Measurements from ENCODE around the gene ST3GAL5. TPM values are rescaled to one million over a fixed set of nuclear protein-coding genes. Genes with fewer than 3 reads are reported as not detected.

The ST3GAL5 gene
- total RNA-seq, 1 donor from 2014 or later = 46.5 TPM

- H3K9me3 Mint-ChIP-seq (ENCODE audit: unreplicated experiment) = peaks cover 2% of the 10 kb centered on the region
- H3K4me1 Mint-ChIP-seq (ENCODE audit: low read depth, unreplicated experiment) = no peaks in the 10 kb centered on the region
- H3K27ac Mint-ChIP-seq (ENCODE audit: unreplicated experiment) = no peak overlapping the region
- no peak for DNase-seq
- H3K27me3 Mint-ChIP-seq (ENCODE audit: unreplicated experiment) = peaks cover 2% of the 10 kb centered on the region
- TF ChIP-seq CTCF (IDR thresholded peaks at IDR 0.05; ENCODE audit: partially characterized antibody, unreplicated experiment) = no peak
- peaks cover 15% of the 10 kb centered on the region for H3K36me3 Mint-ChIP-seq (ENCODE audit: unreplicated experiment)
- H3K4me3 Mint-ChIP-seq (ENCODE audit: unreplicated experiment) = no peak overlapping the region
Observed at GRCh38 chr2:85858841-85859240, 29.9 kb downstream of the ST3GAL5 start.

- DNase-seq = no peak
- no peak overlapping the region for H3K4me3 Mint-ChIP-seq (ENCODE audit: unreplicated experiment)
- TF ChIP-seq CTCF (IDR thresholded peaks at IDR 0.05; ENCODE audit: partially characterized antibody, unreplicated experiment) = no peak
- peaks cover 15% of the 10 kb centered on the region for H3K36me3 Mint-ChIP-seq (ENCODE audit: unreplicated experiment)
- H3K4me1 Mint-ChIP-seq (ENCODE audit: low read depth, unreplicated experiment) = no peaks in the 10 kb centered on the region
- peaks cover 4% of the 10 kb centered on the region for H3K9me3 Mint-ChIP-seq (ENCODE audit: unreplicated experiment)
- H3K27ac Mint-ChIP-seq (ENCODE audit: unreplicated experiment) = no peak overlapping the region
- peaks cover 2% of the 10 kb centered on the region for H3K27me3 Mint-ChIP-seq (ENCODE audit: unreplicated experiment)
Observed at GRCh38 chr2:85854897-85855296, 33.9 kb downstream of the ST3GAL5 start.

GRCh38 chr2:85854166-85854509 is 34.7 kb downstream of the ST3GAL5 start:
- Mint-ChIP-seq H3K27ac (ENCODE audit: unreplicated experiment) (no peak overlapping the region), H3K9me3 (ENCODE audit: unreplicated experiment) (peaks cover 4% of the 10 kb centered on the region), H3K4me1 (ENCODE audit: low read depth, unreplicated experiment) (no peaks in the 10 kb centered on the region), H3K4me3 (ENCODE audit: unreplicated experiment) (no peak overlapping the region), H3K27me3 (ENCODE audit: unreplicated experiment) (peaks cover 2% of the 10 kb centered on the region), H3K36me3 (ENCODE audit: unreplicated experiment) (peaks cover 15% of the 10 kb centered on the region)
- no peak for TF ChIP-seq CTCF (IDR thresholded peaks at IDR 0.05; ENCODE audit: partially characterized antibody, unreplicated experiment)
- DNase-seq = no peak

- H3K27me3 Mint-ChIP-seq (ENCODE audit: unreplicated experiment) = peaks cover 2% of the 10 kb centered on the region
- no peaks in the 10 kb centered on the region for H3K4me1 Mint-ChIP-seq (ENCODE audit: low read depth, unreplicated experiment)
- peaks cover 15% of the 10 kb centered on the region for H3K36me3 Mint-ChIP-seq (ENCODE audit: unreplicated experiment)
- no peak for DNase-seq
- peaks cover 4% of the 10 kb centered on the region for H3K9me3 Mint-ChIP-seq (ENCODE audit: unreplicated experiment)
- H3K4me3 Mint-ChIP-seq (ENCODE audit: unreplicated experiment) = no peak overlapping the region
- no peak for TF ChIP-seq CTCF (IDR thresholded peaks at IDR 0.05; ENCODE audit: partially characterized antibody, unreplicated experiment)
- H3K27ac Mint-ChIP-seq (ENCODE audit: unreplicated experiment) = no peak overlapping the region
Observed at GRCh38 chr2:85853499-85854165, 35.2 kb downstream of the ST3GAL5 start.

- TF ChIP-seq CTCF (IDR thresholded peaks at IDR 0.05; ENCODE audit: partially characterized antibody, unreplicated experiment) = no peak
- Mint-ChIP-seq H3K27ac (ENCODE audit: unreplicated experiment) (no peak overlapping the region), H3K4me1 (ENCODE audit: low read depth, unreplicated experiment) (no peaks in the 10 kb centered on the region), H3K36me3 (ENCODE audit: unreplicated experiment) (peaks cover 15% of the 10 kb centered on the region), H3K27me3 (ENCODE audit: unreplicated experiment) (peaks cover 2% of the 10 kb centered on the region), H3K9me3 (ENCODE audit: unreplicated experiment) (peaks cover 4% of the 10 kb centered on the region), H3K4me3 (ENCODE audit: unreplicated experiment) (no peak overlapping the region)
- no peak for DNase-seq
Observed at GRCh38 chr2:85852937-85853498, 35.8 kb downstream of the ST3GAL5 start.

Data from glutamatergic neuron (in vitro differentiated cells).